ENCODE results near the gene HBS1L. TPM values are rescaled to one million over a fixed set of nuclear protein-coding genes. Genes with fewer than 3 reads are reported as not detected.

HBS1L gene
- total RNA-seq, 1 experiment from 2014 or later, result 160 TPM

DNA sequence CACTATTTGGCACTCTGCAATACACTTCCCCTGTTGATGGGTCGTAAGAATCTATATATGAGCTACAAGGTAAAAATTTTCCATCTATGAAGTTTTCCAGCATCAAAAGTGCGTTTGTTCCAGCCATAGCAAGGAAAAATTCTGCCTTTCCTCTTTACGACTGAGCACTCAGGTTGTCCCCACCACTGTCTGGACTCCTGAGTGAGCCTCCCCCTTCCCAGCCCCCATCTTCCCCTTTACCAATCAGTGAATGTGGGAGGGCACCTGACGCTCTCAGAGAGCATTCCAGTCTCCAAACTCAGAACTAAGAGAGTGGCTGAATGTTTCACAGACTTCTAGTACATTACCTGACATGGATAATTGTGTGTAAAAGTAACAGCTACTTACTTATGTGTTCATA, 104.7 kb downstream of the HBS1L start, which contains the start of gene ALDH8A1:
Gene ALDH8A1 (minus strand): TSS at position 175 of the 400 bp plus-strand sequence. CDS start 48 bp downstream, at position 127.
- DNase-seq (ENCODE audit: low spot score), result no peak

- DNase-seq (ENCODE audit: low spot score), result no peak
Measured at GRCh38 chr6:134948691-134949090, 105.9 kb downstream of the HBS1L start.

DNA sequence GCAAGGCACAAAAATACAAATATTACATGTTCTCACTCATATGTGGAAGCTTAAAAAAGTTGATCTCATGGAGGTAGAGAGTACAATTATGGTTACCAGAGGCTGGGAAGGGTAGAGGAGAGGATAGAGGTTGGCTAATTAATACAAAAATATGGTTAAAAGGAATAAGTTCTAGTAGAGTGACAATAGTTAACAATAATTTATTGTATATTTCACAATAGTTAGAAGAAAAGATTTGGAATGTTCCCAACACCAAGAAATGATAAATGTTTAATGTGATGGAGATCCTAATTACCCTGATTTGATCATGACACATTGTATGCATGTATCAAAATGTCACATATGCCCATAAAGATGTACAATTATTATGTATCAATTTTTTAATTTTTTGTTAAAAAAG, 106.5 kb downstream of the HBS1L start:
- no peak for DNase-seq (ENCODE audit: low spot score)

DNA sequence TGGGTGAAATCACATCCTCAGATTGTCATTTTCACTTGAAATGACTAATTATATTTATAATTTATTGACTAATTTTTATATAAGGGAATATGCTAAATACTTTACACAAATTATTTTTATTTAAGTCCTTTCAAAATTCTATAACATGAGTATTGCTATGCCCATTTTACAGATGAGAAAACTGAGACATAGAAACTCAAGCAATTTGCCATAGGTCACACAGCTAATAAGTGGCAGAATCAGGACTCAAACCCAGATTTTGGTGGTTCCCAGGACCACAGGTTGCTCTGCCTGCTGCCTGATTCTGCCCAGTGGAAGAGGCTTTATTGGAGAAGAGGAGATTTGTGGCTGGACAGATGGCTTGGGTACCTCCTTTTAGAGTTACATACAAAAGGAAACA, 109.6 kb downstream of the HBS1L start:
- no peak for DNase-seq (ENCODE audit: low spot score)

- no peak for DNase-seq (ENCODE audit: low spot score)
Measured at GRCh38 chr6:134943522-134944111, 111.0 kb downstream of the HBS1L start.

DNA sequence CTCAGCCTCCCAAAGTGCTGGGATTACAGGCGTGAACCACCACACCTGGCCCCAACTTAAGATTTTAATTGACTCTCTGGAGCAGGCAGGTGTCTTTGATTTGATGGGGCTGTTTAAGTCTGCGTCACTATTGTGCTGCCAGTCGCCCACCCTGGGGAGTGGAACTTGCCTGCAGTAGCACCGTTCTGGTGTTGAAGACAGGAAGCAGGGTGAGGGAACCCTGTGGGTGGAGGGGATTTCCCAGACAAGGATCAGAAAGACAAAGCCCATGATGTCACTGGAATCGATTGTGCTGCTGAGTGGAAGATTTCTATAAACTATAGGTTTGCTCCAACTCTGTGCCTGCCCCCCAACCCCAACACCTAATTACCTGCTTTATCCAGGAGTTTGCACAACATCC, 115.7 kb downstream of the HBS1L start:
- DNase-seq (ENCODE audit: low spot score), result peak; percentile 9

- no peak for DNase-seq (ENCODE audit: low spot score)
Measured at GRCh38 chr6:134937426-134937825, 117.2 kb downstream of the HBS1L start.

GRCh38 chr6:134936931-134937330, 117.7 kb downstream of the HBS1L start:
- peak; percentile 88 for DNase-seq (ENCODE audit: low spot score)

DNA sequence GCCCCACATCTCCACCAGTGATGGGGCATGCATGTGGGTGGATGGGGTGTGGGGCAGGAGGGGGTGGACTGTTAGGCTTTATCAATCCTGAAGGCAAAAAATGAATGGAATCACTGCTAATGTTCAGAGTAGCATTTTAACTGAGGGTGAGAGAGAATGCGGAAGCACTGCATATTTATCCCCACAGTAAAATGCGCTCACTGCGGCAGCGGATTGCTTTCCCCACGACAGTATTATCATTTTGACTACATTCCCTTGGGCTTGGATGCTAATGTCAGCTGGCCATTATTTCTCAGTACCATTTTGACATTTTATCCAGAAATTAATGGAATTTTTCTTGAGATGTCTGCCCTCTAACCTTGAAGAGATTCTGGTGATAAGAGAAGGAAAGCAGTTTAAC, 118.1 kb downstream of the HBS1L start:
- peak; percentile 51 for DNase-seq (ENCODE audit: low spot score)

DNA sequence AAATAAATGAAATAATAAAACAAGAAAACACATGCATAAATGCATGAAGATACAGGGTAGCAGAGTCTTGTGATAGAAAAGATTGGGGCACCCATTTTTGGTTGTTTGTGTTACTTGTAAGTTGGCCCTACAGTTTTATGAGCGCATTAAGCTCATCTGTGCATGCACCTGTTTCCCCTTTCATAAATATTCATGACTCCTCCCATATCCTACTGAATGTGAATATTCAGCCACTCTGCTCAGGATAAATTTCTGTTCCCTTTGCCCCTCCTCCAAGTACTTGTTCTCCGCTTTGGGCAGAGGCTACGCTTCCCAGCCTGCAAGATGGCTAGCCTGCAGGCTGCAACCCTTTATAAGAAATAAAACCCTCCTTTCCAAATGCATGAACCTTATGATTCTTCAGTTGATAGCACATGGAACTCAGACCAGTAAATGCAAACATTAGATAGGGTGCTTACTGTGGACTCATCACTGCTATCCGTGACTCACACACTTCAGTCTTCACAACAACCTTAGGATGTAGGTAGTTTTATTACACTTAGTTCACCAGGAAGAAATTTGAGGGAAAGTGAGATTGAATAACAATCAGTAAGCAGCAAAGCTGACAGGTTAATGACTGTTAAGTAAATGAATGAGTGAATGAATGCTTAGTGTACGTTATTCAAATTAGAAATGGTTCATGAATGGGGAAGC, 119.7 kb downstream of the HBS1L start:
- peak; percentile 30 for DNase-seq (ENCODE audit: low spot score)

DNA sequence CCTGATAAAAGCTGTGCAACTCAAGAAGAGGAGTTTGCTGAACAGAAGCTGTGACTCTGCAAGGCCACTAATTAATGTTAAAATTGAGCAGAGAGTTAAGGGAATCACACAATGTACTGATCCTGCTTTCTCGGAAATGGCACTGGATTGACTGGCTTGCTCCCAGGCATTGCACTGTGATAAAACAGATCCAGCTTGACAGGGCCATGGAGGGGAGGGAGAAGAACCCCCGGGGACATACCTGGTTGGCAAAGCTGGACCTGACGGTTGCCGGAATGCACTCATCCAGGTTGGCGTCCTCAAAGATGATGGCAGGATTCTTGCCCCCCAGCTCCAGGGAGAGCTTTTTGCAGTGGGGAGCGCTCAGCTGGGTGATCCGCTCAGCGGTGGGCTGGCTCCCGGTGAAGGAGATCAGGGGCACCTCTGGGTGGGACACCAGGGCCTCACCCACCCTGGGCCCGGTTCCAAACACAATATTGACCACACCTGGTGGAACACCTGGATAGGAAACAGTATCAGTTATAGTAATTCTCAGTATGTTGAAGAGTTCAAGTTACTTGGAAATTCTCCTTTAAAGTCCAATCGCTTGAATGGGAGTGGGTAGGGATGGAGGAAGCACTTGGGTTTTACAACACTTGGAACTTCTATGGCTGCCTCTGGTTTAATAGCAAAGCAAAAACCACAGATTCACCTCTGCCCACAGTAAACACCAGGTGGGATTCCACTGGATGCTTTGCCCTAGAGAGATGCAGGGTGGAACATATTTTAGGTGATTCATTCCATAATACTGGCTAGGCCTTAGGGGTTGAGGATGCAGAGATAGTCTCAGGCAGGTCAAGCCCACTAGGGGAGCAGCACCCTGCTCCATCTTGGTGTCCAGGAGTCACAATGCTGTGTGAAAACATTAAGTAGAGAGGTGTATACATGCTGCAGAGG, 121.8 kb downstream of the HBS1L start:
- no peak for DNase-seq (ENCODE audit: low spot score)

DNA sequence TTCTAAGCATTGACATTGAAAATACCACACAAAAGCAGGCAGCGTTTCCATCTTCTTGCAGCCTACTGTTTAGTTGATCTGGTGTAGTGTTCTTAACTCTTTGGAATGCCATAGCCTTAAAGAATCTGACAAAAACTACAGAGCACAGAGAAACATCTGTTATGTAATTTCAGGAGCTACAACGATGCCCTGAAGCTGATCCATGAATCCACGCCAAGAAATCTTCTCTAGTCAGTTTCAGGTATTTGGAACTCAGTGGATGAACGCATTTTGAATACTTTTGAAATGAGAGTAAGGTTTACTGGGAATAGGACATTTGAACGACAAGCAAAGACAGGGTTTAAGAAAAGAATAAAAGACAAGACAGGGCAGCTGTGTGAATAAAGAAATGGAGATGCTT, 122.5 kb downstream of the HBS1L start:
- no peak for DNase-seq (ENCODE audit: low spot score)

DNA sequence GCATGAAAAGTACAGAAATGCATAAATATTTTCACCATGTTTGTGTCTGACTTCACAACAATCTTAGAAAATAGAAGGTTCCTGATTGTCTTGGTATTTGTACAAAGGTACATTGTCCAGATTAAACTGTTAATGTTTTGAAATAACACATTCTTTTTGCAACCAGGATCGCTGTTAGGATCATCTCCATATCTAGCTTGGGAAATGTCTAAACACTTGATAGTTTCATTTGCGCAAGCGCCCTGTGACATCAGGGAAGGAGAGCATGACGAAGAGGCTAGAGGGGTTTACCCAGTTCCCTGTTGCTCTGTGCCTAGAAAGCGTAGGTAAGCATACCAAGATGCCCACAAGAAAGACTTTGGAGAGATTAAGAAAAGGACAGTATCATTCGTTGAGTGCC, 124.2 kb downstream of the HBS1L start:
- no peak for DNase-seq (ENCODE audit: low spot score)

DNA sequence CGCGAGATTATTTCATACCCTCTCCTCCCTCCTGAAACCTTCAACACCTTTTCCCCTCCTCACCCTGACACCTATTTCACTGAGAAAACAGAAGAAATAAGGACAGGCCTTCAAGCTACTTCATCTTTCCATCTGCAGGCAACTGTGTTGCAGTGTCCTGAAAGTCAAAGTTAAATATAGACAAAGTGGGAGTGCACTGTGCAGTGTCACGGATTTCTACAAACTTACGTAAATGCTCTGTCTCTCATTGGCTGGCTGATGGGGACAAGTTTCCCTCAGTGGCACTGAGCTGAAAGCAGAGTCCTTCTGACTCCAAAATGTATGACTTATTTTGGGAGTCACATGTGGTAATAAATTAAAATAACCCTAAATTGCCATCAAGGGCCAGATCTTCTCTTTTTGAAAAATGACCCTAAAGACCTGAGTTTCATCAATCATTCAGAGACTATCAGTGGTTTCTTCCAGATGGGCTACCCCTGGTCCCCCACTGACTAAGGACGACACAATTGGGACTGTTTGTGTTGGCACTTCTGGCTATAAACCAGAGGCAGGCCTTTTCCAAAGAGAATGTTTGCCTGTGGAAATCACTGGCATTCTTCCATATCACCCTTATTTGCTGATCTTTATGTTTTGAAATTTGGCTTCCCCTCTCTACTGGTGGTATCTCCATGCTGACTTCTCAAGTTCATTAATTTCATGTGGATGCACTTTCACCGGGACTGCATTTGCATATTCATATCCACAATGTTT, 126.3 kb downstream of the HBS1L start:
- DNase-seq (ENCODE audit: low spot score), result no peak

GRCh38 chr6:134925800-134926199, 128.8 kb downstream of the HBS1L start:
- no peak for DNase-seq (ENCODE audit: low spot score)

DNA sequence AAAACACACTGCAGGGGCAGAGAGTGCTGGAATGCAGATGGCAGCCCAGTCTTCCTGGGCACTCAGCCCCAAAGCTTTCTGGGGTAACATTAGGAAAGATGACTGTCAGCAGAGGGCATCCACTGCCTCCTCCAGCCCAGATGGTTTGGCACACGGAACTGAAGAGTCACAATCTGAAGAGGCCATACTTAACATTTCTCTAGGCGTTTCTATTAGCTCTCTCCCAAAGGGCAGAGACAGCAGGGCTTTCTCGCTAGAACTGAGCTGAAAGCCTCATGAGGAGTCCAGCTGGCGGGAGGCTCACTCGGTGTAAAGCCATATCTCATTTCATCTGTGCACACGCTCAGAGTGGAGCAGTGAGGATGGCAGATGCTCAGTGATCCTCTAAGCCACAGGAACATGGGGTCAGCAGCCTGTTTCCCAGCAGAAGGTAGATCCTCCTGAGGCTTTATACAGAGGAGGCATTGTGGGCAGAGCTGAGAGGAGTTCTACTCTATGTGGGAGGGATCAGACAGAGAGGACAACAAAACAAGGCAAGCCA, 132.8 kb downstream of the HBS1L start:
- no peak for DNase-seq (ENCODE audit: low spot score)

GRCh38 chr6:134921276-134921675, 133.3 kb downstream of the HBS1L start:
- no peak for DNase-seq (ENCODE audit: low spot score)

DNA sequence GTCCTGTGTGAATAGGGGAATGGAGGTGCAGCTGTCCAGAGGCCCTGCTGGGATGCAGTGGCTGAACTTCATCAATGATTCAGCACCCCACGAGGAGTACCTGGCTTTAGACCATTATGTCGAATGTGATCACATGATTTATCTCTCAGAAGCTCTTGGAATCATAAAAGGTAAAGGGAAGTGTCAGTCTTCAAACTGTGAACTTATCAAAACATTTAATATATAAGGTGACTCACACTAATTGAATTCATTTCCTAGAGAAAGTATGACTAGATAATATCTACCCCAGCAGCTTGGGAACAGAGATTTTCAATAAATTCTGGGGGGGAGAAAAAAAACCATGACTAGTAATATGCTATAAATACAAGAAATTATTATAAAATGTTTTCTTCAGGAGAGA, 134.2 kb downstream of the HBS1L start:
- DNase-seq (ENCODE audit: low spot score), result no peak

DNA sequence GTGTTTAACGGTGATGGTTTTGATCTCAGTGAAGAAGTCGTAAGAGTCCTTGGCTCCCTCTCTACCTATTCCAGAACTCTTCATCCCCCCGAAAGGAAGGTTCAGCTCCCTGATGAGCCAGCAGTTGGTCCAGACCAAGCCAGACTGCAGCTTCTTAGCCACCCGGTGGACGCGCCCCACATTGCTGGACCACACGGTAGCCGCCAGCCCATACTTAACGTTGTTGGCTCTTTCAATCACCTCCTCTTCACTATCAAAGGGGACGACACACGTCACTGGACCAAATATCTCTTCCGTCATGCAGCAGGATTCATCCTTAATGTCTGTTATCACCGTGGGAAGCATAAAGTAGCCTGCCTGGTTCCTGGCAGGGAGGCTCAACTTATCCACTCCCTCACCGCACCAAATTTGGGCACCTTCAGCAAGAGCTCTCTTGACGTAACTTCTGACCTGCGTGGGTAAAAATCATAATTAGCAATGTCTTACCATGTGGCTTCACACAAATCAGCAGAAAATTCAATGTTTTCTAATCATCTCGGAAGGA, 136.1 kb downstream of the HBS1L start:
- DNase-seq (ENCODE audit: low spot score), result no peak

- peak; percentile 83 for DNase-seq (ENCODE audit: low spot score)
Measured at GRCh38 chr6:134911547-134911946, 143.1 kb downstream of the HBS1L start.

DNA sequence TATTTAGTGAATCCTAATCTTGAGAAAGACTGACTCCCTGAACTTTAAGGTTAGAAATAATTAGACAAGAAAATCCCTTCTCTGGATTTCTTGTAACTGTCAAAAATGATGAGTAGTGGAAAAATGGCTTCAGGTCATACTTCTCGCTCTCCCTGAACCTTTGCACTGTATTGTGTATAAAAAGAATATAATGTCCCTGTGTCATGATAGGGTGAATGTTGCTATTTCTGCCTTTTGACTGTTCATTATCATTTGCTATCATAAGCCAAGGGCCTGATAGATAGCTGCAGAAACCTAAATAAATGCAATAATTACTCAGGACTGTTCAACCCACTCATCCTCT, 144.1 kb downstream of the HBS1L start:
- peak; percentile 55 for DNase-seq (ENCODE audit: low spot score)

Data from A172 (cell line).